Neural cell (in vitro differentiated cells): ENCODE data around the gene MGAT4A. TPM values are rescaled to one million over a fixed set of nuclear protein-coding genes. Genes with fewer than 3 reads are reported as not detected.

Source experiments
- H2AFZ ChIP-seq: fragments of 200-600, 300-800 bp; sonication (generic), shearing (Covaris generic); 2 replicates; pipeline ENCODE4 v1.6.0; 2014; ENCODE audit warnings: low read depth, mild to moderate bottlenecking, antibody characterized with exemption, low read length, moderate library complexity
- H3F3A ChIP-seq: fragments of 200-600 bp; shearing (Covaris generic); 2 replicates; pipeline ENCODE4 v1.6.1; 2016; ENCODE audit warnings: mild to moderate bottlenecking, moderate library complexity, mixed read lengths, antibody characterized with exemption, low read length; ENCODE audit not compliant: insufficient read depth, poor library complexity, severe bottlenecking
- H3K27ac ChIP-seq: fragments of 200-600, 300-800 bp; sonication (generic), shearing (Covaris generic); 2 replicates; pipeline ENCODE4 v1.5.1; 2014; ENCODE audit warnings: mild to moderate bottlenecking, low read length, moderate library complexity
- H3K27me3 ChIP-seq: fragments of 300-800, 200-600 bp; sonication (generic), shearing (Covaris generic); 2 replicates; pipeline ENCODE4 v1.6.0; 2014; ENCODE audit warnings: mild to moderate bottlenecking, low read depth, low read length, moderate library complexity; ENCODE audit not compliant: insufficient read depth
- H3K36me3 ChIP-seq: fragments of 300-800, 200-600 bp; sonication (generic), shearing (Covaris generic); 2 replicates; pipeline ENCODE4 v1.5.1; 2014; ENCODE audit warnings: mild to moderate bottlenecking, antibody characterized with exemption, low read length, moderate library complexity; ENCODE audit not compliant: insufficient read depth
- H3K4me2 ChIP-seq: fragments of 300-800, 200-600 bp; sonication (generic), shearing (Covaris generic); 2 replicates; pipeline ENCODE4 v1.6.0; 2014; ENCODE audit warnings: mild to moderate bottlenecking, low read length
- H3K4me3 ChIP-seq: fragments of 300-800, 200-600 bp; sonication (generic), shearing (Covaris generic); 2 replicates; pipeline ENCODE4 v1.5.1; 2014; ENCODE audit warnings: mild to moderate bottlenecking, low read length, moderate library complexity
- H3K79me2 ChIP-seq: fragments of 200-600 bp; shearing (Covaris generic); replicated peaks from 2 replicates; pipeline ENCODE4 v1.6.0; 2014; ENCODE audit warnings: mild to moderate bottlenecking, low read length, moderate library complexity; ENCODE audit not compliant: insufficient read depth
- H3K9ac ChIP-seq: fragments of 300-800, 200-600 bp; sonication (generic), shearing (Covaris generic); 2 replicates; pipeline ENCODE4 v1.6.1; 2016; ENCODE audit warnings: mild to moderate bottlenecking, low read length, mixed read lengths
- H3K9me2 ChIP-seq: fragments of 200-600 bp; shearing (Covaris generic); 2 replicates; pipeline ENCODE4 v1.6.1; 2016; ENCODE audit warnings: mild to moderate bottlenecking, low read length, mixed read lengths; ENCODE audit not compliant: insufficient read depth
- H3K9me3 ChIP-seq: fragments of 200-600, 300-800 bp; sonication (generic), shearing (Covaris generic); 2 replicates; pipeline ENCODE4 v1.6.1; 2016; ENCODE audit warnings: mild to moderate bottlenecking, mixed run types, low read length, moderate library complexity, mixed read lengths
- H4K20me1 ChIP-seq: fragments of 200-600 bp; shearing (Covaris generic); 2 replicates; pipeline ENCODE4 v1.6.1; 2016; ENCODE audit warnings: mild to moderate bottlenecking, mixed run types; ENCODE audit not compliant: insufficient read depth
- EP300 ChIP-seq: fragments of 450-650 bp; conservative IDR thresholded peaks from 2 replicates; pipeline ENCODE4 v1.6.1; 2014; ENCODE audit warnings: antibody characterized with exemption, mild to moderate bottlenecking, moderate library complexity; ENCODE audit not compliant: poor library complexity, severe bottlenecking
- EZH2 ChIP-seq: fragments of 200-600, 300-800 bp; shearing (Covaris generic), sonication (generic); IDR thresholded peaks from 2 replicates; pipeline ENCODE4 v1.6.1; 2014; ENCODE audit warnings: antibody characterized with exemption, low read length, borderline replicate concordance, mild to moderate bottlenecking; ENCODE audit not compliant: insufficient read depth, poor library complexity, severe bottlenecking
- MXI1 ChIP-seq: fragments of 450-650 bp; conservative IDR thresholded peaks from 2 replicates; pipeline ENCODE4 v1.6.1; 2014; ENCODE audit warnings: antibody characterized with exemption, mild to moderate bottlenecking; ENCODE audit not compliant: poor library complexity, severe bottlenecking
- POLR2AphosphoS5 ChIP-seq: IDR thresholded peaks from 2 replicates; pipeline ENCODE4 v1.6.1; 2012
- RAD21 ChIP-seq: fragments of 450-650 bp; conservative IDR thresholded peaks from 2 replicates; pipeline ENCODE4 v1.6.1; 2014; ENCODE audit warnings: antibody characterized with exemption, mild to moderate bottlenecking, moderate library complexity
- SMC3 ChIP-seq: fragments of 450-650 bp; conservative IDR thresholded peaks from 2 replicates; pipeline ENCODE4 v1.6.1; 2014; ENCODE audit warnings: antibody characterized with exemption, mild to moderate bottlenecking, moderate library complexity; ENCODE audit not compliant: poor library complexity
- TAF1 ChIP-seq: IDR thresholded peaks from 2 replicates; pipeline ENCODE4 v1.6.1; 2012; ENCODE audit warnings: low read depth
- polyA plus RNA-seq: library from polyadenylated mRNA; depleted of rRNA; stranded (reverse); fragments of >200 nt; gene quantifications from 2 replicates; pipeline ENCODE4 v1.2.3, GENCODE V29; 2014
- TF ChIP-seq, protein P1 (sequence below): fragments of 450-650 bp; IDR thresholded peaks from 2 replicates; pipeline ENCODE4 v1.5.1; 2014; ENCODE audit warnings: antibody characterized with exemption, mild to moderate bottlenecking, moderate library complexity; ENCODE audit not compliant: poor library complexity, severe bottlenecking
- TF ChIP-seq, protein P2 (sequence below): IDR thresholded peaks from 2 replicates; pipeline ENCODE4 v1.6.1; 2012; ENCODE audit warnings: borderline replicate concordance

MGAT4A gene
- polyA plus RNA-seq, 1 donor from 2014 or later, result 54.8 TPM

DNA sequence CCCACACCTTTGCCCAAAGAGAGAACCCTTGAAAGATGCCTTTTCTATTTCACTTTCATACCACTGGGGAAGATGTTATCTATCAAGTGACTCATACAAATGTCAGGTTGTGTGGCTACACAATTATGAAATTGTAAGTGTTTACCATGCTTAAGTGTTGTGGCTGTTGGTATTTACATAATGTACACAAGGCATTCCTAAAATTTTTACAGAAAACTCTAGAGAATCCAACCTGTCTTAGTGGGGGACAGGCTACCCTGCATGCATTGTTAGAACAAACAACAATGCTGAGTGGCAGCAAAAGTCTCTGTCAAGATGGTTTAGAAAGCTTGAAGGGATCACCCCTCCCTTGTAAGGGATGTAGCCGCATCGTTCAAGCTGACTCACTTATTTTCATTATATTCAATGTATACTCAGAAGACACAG is 5.5 kb upstream of the MGAT4A start:
- no peak overlapping the region for H3K4me3 ChIP-seq

DNA sequence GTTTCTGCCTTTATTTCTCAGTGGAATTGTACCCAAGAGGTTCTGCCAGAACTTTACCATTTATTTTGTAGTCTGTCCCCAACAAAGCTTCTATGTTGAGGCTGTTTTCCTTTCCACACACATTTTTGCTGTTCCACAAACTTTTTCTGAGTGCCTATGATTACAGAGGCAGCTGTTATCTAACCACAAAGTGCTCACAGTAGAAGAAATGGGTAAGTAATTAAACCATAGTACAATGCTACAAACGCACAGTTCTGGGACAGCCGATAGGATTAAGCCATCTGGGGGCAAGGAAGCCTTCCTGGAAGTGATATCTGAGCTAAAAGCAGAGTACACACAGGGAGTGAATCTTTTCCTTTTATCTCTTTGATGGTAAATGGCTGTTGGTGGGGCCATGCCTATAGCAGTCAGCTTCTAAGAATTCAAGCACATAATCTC is 3.9 kb upstream of the MGAT4A start:
- Histone ChIP-seq H3K27me3 (no peaks in the 10 kb centered on the region), H3K79me2 (no peaks in the 10 kb centered on the region), H3F3A (no peaks in the 10 kb centered on the region), H2AFZ (no peak overlapping the region), H3K4me3 (no peak overlapping the region), H3K9me3 (no peaks in the 10 kb centered on the region), H3K9ac (no peak overlapping the region), H3K4me2 (no peak overlapping the region), H3K9me2 (no peaks in the 10 kb centered on the region), H4K20me1 (no peaks in the 10 kb centered on the region), H3K27ac (no peak overlapping the region), H3K36me3 (no peaks in the 10 kb centered on the region)
- TF ChIP-seq TAF1 (no peak), EZH2 (no peak)
- TF ChIP-seq, protein P1, sequence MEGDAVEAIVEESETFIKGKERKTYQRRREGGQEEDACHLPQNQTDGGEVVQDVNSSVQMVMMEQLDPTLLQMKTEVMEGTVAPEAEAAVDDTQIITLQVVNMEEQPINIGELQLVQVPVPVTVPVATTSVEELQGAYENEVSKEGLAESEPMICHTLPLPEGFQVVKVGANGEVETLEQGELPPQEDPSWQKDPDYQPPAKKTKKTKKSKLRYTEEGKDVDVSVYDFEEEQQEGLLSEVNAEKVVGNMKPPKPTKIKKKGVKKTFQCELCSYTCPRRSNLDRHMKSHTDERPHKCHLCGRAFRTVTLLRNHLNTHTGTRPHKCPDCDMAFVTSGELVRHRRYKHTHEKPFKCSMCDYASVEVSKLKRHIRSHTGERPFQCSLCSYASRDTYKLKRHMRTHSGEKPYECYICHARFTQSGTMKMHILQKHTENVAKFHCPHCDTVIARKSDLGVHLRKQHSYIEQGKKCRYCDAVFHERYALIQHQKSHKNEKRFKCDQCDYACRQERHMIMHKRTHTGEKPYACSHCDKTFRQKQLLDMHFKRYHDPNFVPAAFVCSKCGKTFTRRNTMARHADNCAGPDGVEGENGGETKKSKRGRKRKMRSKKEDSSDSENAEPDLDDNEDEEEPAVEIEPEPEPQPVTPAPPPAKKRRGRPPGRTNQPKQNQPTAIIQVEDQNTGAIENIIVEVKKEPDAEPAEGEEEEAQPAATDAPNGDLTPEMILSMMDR, result no peak

More for the DNA sequence above, 5.5 kb upstream of the MGAT4A start:
- Histone ChIP-seq H3K79me2 (no peaks in the 10 kb centered on the region), H3K27ac (no peak overlapping the region), H3K4me2 (no peak overlapping the region), H2AFZ (no peak overlapping the region), H3K27me3 (no peaks in the 10 kb centered on the region), H3F3A (no peaks in the 10 kb centered on the region), H4K20me1 (no peaks in the 10 kb centered on the region), H3K9ac (no peak overlapping the region), H3K36me3 (no peaks in the 10 kb centered on the region), H3K9me2 (no peaks in the 10 kb centered on the region), H3K9me3 (no peaks in the 10 kb centered on the region)
- TF ChIP-seq MXI1, result no peak
- TF ChIP-seq TAF1, result no peak
- TF ChIP-seq POLR2AphosphoS5, result no peak
- TF ChIP-seq EP300, result no peak

DNA sequence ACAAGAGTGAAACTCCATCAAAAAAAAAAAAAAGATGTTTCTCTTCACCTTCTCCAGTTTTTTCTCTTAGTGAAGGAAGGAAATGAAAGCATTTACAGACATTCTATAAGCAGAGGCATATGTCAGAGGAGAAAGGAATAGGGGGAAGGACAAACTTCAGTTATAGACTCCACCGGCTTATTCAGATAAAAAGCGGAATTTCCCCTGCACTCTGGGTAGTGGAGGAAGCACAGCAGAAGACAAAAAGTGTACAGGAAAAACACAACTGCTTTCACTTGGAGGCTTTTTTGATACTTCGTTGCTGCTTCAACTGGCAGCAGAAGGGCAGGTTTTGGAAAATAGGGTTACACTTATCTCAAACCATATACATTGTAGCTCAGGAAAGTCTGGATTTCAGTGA is 3.2 kb upstream of the MGAT4A start:
- Histone ChIP-seq H3F3A (no peaks in the 10 kb centered on the region), H3K9me2 (no peaks in the 10 kb centered on the region), H3K27ac (no peak overlapping the region), H3K27me3 (no peaks in the 10 kb centered on the region), H2AFZ (no peak overlapping the region), H3K4me3 (no peak overlapping the region), H4K20me1 (no peaks in the 10 kb centered on the region), H3K36me3 (no peaks in the 10 kb centered on the region), H3K79me2 (peaks cover 4% of the 10 kb centered on the region), H3K9ac (no peak overlapping the region), H3K4me2 (no peak overlapping the region), H3K9me3 (no peaks in the 10 kb centered on the region)
- TF ChIP-seq, protein P2, sequence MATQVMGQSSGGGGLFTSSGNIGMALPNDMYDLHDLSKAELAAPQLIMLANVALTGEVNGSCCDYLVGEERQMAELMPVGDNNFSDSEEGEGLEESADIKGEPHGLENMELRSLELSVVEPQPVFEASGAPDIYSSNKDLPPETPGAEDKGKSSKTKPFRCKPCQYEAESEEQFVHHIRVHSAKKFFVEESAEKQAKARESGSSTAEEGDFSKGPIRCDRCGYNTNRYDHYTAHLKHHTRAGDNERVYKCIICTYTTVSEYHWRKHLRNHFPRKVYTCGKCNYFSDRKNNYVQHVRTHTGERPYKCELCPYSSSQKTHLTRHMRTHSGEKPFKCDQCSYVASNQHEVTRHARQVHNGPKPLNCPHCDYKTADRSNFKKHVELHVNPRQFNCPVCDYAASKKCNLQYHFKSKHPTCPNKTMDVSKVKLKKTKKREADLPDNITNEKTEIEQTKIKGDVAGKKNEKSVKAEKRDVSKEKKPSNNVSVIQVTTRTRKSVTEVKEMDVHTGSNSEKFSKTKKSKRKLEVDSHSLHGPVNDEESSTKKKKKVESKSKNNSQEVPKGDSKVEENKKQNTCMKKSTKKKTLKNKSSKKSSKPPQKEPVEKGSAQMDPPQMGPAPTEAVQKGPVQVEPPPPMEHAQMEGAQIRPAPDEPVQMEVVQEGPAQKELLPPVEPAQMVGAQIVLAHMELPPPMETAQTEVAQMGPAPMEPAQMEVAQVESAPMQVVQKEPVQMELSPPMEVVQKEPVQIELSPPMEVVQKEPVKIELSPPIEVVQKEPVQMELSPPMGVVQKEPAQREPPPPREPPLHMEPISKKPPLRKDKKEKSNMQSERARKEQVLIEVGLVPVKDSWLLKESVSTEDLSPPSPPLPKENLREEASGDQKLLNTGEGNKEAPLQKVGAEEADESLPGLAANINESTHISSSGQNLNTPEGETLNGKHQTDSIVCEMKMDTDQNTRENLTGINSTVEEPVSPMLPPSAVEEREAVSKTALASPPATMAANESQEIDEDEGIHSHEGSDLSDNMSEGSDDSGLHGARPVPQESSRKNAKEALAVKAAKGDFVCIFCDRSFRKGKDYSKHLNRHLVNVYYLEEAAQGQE, result no peak
- TF ChIP-seq SMC3, result no peak
- TF ChIP-seq TAF1, result no peak
- no peak for TF ChIP-seq MXI1
- no peak for TF ChIP-seq EP300
- TF ChIP-seq, protein P1, result no peak
- no peak for TF ChIP-seq RAD21
- TF ChIP-seq EZH2, result no peak
